Dedifferentiated amniotic fluid mesenchymal stem cell (primary cell): ENCODE measurements around the gene NAA16.

Experiments
- DNase-seq: peaks from one replicate; pipeline ENCODE4 v3.0.0-alpha.2; 2016; ENCODE audit errors: extremely low spot score

Gene NAA16

GRCh38 chr13:41304551-41304950 lies 6.5 kb upstream of the NAA16 start:
- DNase-seq: no peak

DNA sequence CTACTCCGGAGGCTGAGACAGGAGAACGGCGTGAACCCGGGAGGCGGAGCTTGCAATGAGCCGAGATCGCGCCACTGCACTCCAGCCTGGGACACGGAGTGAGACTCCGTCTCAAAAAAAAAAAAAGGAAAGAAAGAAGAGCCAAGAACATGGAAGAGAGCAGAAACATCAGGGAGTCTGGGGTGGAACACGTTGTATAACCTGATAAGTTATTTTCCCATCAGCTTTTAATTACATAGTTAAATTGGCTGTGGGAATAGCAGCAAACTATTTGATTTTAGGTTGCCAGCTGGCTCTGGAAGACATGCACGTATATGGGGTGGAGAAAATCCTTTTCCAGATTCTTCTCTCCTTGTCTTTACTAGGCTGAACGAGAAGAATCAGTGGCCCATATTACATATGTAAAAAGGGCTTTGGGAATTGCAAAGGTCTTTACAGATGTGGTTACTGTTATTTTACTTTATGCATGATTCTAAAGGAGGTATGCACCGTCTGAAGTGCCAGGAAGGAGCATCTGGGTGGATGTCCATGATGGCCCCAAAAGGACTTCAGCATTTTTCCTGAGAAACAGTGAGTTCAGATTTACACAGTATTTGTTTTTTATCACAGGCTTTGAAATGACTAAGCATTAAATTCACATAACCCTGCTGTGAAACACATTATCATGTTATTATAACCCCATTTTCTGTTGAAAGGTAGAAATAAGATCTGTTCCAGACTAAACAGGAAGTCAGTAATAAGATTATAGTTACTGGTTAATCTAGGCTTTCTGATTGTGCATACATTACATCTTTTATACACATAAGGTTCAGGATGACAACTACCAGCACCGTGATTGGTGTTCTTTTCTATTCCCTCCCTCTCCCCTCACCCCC lies 4.6 kb upstream of the NAA16 start:
- DNase-seq: no peak

DNA sequence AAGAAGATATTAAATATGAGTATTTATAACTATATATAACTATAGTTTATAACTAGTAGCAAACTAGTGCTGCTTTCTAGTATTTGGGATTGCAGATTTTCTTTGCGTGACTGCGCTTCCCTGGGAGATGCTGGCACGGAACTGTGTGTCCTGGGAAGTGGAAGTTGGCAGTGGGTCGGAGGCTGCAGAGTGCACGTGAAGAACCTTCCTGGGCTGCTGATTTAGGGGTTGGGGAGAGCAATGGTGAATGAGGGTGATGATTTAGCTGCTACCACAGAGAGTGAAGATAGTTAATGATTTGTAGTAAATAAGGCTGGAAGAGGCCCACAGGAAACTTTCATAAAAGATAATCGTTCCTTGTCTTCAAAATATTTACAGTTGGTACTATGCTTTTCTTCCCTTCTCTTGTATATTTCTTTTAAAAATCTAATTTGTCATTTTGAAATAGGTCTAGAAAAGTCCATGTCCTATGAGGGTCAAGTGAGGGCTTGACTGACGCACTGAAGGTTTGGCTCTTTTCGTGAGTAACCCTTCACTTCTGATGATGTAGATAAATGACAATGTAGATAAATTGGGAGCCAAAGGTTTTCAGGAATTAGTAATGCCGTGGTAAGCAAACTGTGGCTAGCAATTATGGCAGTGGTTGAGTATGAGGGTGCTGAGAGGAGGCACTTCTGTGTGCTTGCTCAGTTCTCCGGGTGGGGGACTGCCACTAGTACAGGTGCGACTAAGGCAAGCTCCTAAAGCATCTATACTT lies 3.0 kb upstream of the NAA16 start:
- DNase-seq: no peak

- no peak for DNase-seq
Measured at GRCh38 chr13:41311406-41312175, 524 bp downstream of the NAA16 start.

DNA sequence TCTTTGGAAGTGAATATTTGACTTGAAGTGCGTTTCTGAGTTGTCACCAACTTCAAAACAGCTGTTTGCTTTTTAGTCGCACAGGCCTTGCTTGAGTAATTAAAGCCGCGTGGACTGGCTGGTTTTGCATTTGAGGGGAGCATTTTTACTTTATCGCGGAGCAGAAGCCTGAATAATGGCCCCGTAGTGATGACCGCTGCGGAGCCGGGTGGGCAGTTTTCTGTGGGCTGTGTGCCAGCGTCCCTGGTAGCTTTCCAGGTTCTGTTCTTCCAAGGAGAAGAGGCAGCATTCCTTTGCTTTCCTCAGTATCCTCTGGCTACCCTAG lies 1.1 kb downstream of the NAA16 start:
- peak; percentile 26 for DNase-seq

GRCh38 chr13:41313117-41313516 lies 2.0 kb downstream of the NAA16 start:
- DNase-seq: no peak

- DNase-seq: no peak
Measured at GRCh38 chr13:41313659-41314197, 2.7 kb downstream of the NAA16 start.

- DNase-seq: no peak
Measured at GRCh38 chr13:41315443-41316047, 4.5 kb downstream of the NAA16 start.

DNA sequence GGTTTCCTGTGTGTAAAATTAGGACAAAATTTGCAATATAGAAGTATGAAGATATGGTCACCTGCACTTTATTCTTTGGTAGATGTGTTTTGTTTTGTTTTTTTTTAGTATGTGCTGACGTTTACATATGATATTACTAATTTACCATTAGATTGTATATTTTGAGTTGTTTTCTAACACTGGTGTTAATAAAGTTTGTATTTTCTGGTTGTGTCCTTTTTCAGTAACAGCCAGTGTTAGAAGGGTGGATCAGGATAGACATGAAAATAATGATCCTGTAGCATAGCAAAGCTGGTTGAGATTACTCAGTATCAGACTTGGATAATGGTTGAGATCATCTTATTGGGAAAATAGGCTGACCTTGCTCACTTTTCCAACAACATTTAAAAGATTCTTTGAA lies 6.2 kb downstream of the NAA16 start:
- DNase-seq: no peak

DNA sequence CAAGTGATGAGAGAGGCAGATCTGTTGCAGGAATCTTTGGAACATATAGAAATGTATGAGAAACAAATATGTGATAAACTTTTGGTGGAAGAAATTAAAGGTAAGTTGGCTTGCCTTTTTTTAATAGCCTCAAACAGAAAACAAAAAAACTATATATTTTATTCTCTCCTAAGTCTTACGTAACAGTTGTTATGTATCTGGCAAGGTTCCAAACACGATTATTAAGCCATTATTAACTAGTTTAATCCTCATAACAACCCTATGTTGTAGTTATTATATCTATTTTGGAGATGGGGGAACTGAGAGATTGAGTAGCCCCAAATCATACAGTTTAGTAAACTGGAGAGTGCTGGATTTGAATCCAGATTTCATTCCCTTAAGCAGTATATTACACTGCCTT lies 14.7 kb downstream of the NAA16 start:
- DNase-seq: no peak

DNA sequence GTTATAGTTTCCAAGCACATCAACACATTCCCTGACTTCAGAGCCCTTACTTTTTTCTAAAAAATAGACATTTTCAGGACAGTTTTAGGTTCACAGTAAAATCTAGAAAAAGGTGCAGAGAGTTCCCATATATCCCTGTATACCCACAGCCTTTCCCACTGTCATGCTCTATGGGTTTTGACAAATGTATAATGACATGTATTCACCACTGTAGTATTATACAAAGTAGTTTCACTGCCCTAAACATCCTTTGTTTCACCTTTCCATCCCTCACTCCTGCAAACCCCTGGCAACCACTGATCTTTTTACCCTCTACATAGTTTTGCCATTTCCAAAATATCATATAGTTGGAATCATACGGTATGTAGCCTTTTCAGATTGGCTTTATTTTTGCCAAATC lies 15.6 kb downstream of the NAA16 start:
- DNase-seq: no peak

GRCh38 chr13:41327994-41328790 lies 17.1 kb downstream of the NAA16 start:
- DNase-seq: no peak

DNA sequence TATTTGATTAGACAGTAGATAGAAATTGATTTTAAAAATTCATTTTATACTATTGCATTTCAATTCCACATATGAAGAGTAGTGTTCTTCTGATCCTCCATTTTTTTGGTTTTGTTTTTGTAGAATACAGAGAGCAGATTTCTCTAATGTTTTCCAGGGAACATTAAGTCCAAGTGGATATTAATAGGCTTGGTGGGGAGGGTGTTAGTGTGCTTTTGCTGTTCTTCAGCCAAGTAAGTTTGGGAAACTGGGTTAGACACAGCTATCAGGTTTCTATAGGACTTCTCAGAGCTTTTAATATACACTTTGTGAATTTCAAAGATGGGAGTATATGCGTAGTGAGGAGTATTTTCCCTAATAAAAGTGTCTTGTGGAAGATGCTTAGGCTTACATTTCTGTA lies 21.8 kb downstream of the NAA16 start:
- DNase-seq: no peak

DNA sequence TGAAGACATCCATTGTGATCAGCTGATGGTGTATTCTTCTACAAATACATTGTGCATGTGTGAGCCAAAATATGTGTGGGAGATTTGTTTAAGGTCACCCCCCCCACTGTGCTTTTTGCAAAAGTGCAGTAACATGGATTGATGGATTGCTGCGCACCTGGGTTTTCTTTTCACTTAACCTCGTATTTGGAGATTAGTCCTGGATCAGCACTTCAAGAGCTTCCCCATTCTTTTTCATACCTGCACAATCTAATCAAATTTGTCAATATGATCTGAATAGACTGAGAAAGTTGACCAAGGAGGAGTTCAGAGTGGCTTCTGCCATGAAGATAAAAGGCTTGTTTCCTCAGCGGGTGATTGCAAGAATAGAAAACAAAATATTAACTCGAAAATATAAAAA lies 23.7 kb downstream of the NAA16 start:
- no peak for DNase-seq

DNA sequence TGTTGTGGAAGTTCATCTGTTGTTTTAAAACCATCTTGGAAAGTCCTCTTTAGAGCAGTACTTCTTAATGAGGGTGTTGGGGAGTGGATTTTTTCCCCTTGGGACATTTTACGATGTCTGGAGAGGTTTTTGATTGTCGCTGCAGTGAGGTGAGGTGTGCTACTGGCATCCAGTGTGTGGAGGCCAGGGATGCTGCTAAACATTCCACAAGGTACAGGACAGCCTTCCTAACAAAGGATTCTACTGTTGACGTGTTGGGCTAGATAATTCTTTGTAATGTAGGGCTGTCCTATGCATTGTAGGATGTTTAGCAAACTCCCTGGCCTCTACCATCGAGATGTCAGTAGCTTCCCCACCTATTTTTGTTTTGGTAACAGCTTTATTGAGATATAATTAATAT lies 33.3 kb downstream of the NAA16 start:
- DNase-seq: no peak

GRCh38 chr13:41345165-41345913 lies 34.3 kb downstream of the NAA16 start:
- no peak for DNase-seq

GRCh38 chr13:41345914-41346589 lies 35.0 kb downstream of the NAA16 start:
- no peak for DNase-seq

- peak; percentile 50 for DNase-seq
Measured at GRCh38 chr13:41352935-41353840, 42.1 kb downstream of the NAA16 start.

- no peak for DNase-seq
Measured at GRCh38 chr13:41354416-41354815, 43.3 kb downstream of the NAA16 start.
